OCI-LY7 (cell line): ENCODE data around the gene TBC1D13. TPM values are rescaled to one million over a fixed set of nuclear protein-coding genes. Genes with fewer than 3 reads are reported as not detected.
"Not testable (repeated sequence)": the region's sequence is repeated elsewhere in the genome, so short reads cannot be mapped to it uniquely, and the experiment has no call there.

Experiments used
- BruUV-seq: library from RNA; stranded (reverse); fragments of 400-500 nt; replicated peaks from 2 replicates; lab custom pipeline; 2021; lab: Mats Ljungman, UMichigan
- CTCF ChIA-PET: fragments of 300-600 bp; sonication (Branson Sonifier 250); formaldehyde crosslinking; loops from one replicate; lab custom pipeline; 2022; ENCODE audit warnings: antibody characterized with exemption; ENCODE audit not compliant: unreplicated experiment; lab: Charles Lee
- POLR2A ChIA-PET: fragments of 300-600 bp; sonication (Branson Sonifier 250); formaldehyde crosslinking; loops from one replicate; lab custom pipeline; 2022; ENCODE audit warnings: antibody characterized with exemption; lab: Charles Lee
- DNase-seq: peaks from one replicate; pipeline ENCODE4 v3.0.0-alpha.2; 2015; ENCODE audit warnings: low spot score
- H2AFZ ChIP-seq: fragments of 200-600 bp; sonication (generic), shearing (Covaris generic); 2 replicates; pipeline ENCODE4 v1.6.1; 2014; ENCODE audit warnings: mild to moderate bottlenecking, antibody characterized with exemption, low read length, moderate library complexity
- H3K27ac ChIP-seq: fragments of 200-600 bp; sonication (generic); 2 replicates; pipeline ENCODE4 v1.5.1; 2014; ENCODE audit warnings: mixed run types, low read depth, mild to moderate bottlenecking, moderate library complexity, low read length, inconsistent platforms; ENCODE audit not compliant: poor library complexity, severe bottlenecking
- H3K36me3 ChIP-seq: fragments of 200-600 bp; sonication (generic); 2 replicates; pipeline ENCODE4 v1.6.1; 2014; ENCODE audit warnings: mild to moderate bottlenecking, antibody characterized with exemption, low read length, moderate library complexity, mixed read lengths; ENCODE audit not compliant: insufficient read depth
- H3K4me1 ChIP-seq: fragments of 200-600 bp; sonication (generic); 2 replicates; pipeline ENCODE4 v1.5.1; 2014; ENCODE audit warnings: mild to moderate bottlenecking, low read length; ENCODE audit not compliant: insufficient read depth, poor library complexity, severe bottlenecking
- H3K4me2 ChIP-seq: fragments of 200-600 bp; sonication (generic); 2 replicates; pipeline ENCODE4 v1.6.1; 2014; ENCODE audit warnings: mild to moderate bottlenecking, low read length
- H3K4me3 ChIP-seq: fragments of 200-600 bp; sonication (generic); 2 replicates; pipeline ENCODE4 v1.5.1; 2014; ENCODE audit warnings: mild to moderate bottlenecking, low read depth, low read length; ENCODE audit not compliant: poor library complexity, severe bottlenecking
- H3K79me2 ChIP-seq: fragments of 200-600 bp; sonication (generic); 2 replicates; pipeline ENCODE4 v1.6.1; 2016; ENCODE audit warnings: low read depth, mild to moderate bottlenecking, low read length, moderate library complexity, mixed read lengths; ENCODE audit not compliant: insufficient read depth
- H3K9me2 ChIP-seq: fragments of 200-600 bp; sonication (generic); 2 replicates; pipeline ENCODE4 v1.6.1; 2016; ENCODE audit warnings: mild to moderate bottlenecking, low read length, mixed read lengths; ENCODE audit not compliant: insufficient read depth
- H3K9me3 ChIP-seq: fragments of 200-600 bp; sonication (generic); 2 replicates; pipeline ENCODE4 v1.6.1; 2014; ENCODE audit warnings: mild to moderate bottlenecking, mixed run types, low read length, mixed read lengths
- H4K20me1 ChIP-seq: fragments of 200-600 bp; sonication (generic); 2 replicates; pipeline ENCODE4 v1.6.1; 2014; ENCODE audit warnings: mild to moderate bottlenecking, antibody characterized with exemption, low read length, moderate library complexity, mixed read lengths; ENCODE audit not compliant: insufficient read depth
- intact Hi-C: fragments of 100-400 bp; cut with micrococcal nuclease; formaldehyde crosslinking; loops from one replicate; pipeline ENCODE4 v1.10.0; 2022; ENCODE audit not compliant: unreplicated experiment
- small RNA-seq: library from RNA; depleted of rRNA; stranded (forward); fragments of <200 nt; gene quantifications from one replicate; pipeline ENCODE3, GENCODE V24; 2014
- total RNA-seq, 2 experiments: library from RNA; depleted of rRNA in 1 of 2; stranded (reverse); fragments of >200 nt in 1 of 2; shearing (Covaris generic) in 1 of 2; gene quantifications; 2 replicates each; pipeline ENCODE4 v1.2.3, GENCODE V29; 2014 to 2022
- TF ChIP-seq, protein P1 (sequence below): fragments of 200-600 bp; sonication (generic); conservative IDR thresholded peaks from 2 replicates; pipeline ENCODE4 v1.5.1; 2014; ENCODE audit warnings: mild to moderate bottlenecking, antibody characterized with exemption, low read length, moderate library complexity, mixed read lengths

Gene TBC1D13
- total RNA-seq, 2 experiments from 2014 or later = 18.7 to 24.7 TPM

DNA sequence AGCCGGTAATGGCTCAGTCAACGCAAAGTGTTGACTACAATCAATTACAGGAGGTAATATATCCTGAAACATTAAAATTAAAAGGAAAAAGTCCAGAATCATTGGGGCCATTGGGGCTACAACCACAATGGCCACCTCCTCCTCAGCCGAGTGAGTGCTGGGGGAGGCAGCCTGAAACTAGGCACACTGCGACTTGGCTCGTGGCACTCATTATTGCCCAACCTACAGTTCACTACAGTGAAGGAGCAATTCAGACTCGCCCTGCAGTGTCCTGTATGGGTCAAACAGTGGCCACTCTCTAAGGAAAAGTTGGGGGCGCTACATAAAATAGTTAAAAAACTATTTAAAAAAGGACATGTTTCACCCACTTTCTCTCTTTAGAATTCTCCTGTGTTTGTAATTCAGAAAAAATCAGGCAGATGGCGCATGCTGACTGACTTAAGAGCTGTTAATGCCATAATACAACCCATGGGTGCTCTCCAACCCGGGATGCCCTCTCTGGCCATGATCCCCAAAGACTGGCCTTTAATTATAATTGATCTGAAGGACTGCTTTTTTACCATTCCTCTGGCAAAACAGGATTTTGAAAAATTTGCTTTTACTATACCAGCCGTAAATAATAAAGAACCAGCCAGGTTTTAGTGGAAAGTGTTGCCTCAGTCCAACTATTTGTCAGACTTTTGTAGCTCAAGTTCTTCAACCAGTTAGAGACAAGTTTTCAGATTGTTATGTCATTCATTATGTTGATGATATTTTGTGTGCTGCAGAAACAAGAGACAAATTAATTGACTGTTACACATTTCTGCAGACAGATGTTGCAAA is 64.9 kb downstream of the TBC1D13 start:
- H3K4me3 ChIP-seq, BruUV-seq, CTCF ChIA-PET, H3K79me2 ChIP-seq, H3K4me1 ChIP-seq, H3K4me2 ChIP-seq, H3K27ac ChIP-seq, intact Hi-C loops, H4K20me1 ChIP-seq, H3K9me2 ChIP-seq, H2AFZ ChIP-seq, H3K9me3 ChIP-seq, POLR2A ChIA-PET: not testable (repeated sequence)
- peaks cover 16% of the 10 kb centered on the region for H3K36me3 ChIP-seq
- TF ChIP-seq, protein P1, sequence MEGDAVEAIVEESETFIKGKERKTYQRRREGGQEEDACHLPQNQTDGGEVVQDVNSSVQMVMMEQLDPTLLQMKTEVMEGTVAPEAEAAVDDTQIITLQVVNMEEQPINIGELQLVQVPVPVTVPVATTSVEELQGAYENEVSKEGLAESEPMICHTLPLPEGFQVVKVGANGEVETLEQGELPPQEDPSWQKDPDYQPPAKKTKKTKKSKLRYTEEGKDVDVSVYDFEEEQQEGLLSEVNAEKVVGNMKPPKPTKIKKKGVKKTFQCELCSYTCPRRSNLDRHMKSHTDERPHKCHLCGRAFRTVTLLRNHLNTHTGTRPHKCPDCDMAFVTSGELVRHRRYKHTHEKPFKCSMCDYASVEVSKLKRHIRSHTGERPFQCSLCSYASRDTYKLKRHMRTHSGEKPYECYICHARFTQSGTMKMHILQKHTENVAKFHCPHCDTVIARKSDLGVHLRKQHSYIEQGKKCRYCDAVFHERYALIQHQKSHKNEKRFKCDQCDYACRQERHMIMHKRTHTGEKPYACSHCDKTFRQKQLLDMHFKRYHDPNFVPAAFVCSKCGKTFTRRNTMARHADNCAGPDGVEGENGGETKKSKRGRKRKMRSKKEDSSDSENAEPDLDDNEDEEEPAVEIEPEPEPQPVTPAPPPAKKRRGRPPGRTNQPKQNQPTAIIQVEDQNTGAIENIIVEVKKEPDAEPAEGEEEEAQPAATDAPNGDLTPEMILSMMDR = peak; percentile 77
- peak; percentile 65 for DNase-seq

DNA sequence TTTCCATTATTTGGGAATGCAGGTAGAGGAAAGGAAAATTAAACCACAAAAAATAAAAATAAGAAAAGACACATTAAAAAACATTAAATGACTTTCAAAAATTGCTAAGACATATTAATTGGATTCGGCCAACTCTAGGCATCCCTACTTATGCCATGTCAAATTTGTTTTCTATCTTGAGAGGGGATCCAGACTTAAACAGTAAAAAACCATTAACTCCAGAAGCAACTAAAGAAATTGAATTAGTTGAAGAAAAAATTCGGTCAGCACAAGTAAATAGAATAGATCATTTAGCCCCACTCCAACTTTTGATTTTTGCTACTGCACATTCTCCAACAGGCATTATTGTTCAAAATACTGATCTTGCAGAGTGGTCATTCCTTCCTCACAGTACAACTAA is 65.6 kb downstream of the TBC1D13 start:
- H3K4me2 ChIP-seq, DNase-seq, H3K9me2 ChIP-seq, CTCF ChIA-PET, H3K4me3 ChIP-seq, H3K27ac ChIP-seq, H3K79me2 ChIP-seq, intact Hi-C loops, H2AFZ ChIP-seq, BruUV-seq, H3K9me3 ChIP-seq, H3K4me1 ChIP-seq, POLR2A ChIA-PET, H4K20me1 ChIP-seq: not testable (repeated sequence)
- peaks cover 16% of the 10 kb centered on the region for H3K36me3 ChIP-seq

DNA sequence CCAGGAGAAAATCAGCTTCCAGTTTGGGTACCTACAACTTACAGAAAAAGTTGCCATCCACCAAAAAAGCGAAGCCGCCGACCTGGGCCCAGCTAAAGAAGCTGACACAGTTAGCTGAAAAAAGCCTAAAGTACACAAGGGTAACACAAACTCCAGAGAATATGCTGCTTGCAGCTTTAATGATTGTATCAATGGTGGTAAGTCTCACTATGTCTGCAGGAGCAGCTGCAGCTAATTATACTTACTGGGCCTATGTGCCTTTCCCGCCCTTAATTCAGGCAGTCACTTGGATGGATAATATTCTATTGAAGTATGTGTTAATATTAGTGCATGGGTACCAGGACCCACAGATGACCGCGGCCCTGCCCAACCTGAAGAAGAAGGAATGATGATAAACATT is 67.4 kb downstream of the TBC1D13 start:
- H3K9me2 ChIP-seq, H3K79me2 ChIP-seq, H2AFZ ChIP-seq, intact Hi-C loops, H3K4me1 ChIP-seq, H3K27ac ChIP-seq, H4K20me1 ChIP-seq, POLR2A ChIA-PET, CTCF ChIA-PET, H3K4me2 ChIP-seq, H3K9me3 ChIP-seq, BruUV-seq, DNase-seq, H3K4me3 ChIP-seq: not testable (repeated sequence)
- H3K36me3 ChIP-seq = peaks cover 16% of the 10 kb centered on the region

DNA sequence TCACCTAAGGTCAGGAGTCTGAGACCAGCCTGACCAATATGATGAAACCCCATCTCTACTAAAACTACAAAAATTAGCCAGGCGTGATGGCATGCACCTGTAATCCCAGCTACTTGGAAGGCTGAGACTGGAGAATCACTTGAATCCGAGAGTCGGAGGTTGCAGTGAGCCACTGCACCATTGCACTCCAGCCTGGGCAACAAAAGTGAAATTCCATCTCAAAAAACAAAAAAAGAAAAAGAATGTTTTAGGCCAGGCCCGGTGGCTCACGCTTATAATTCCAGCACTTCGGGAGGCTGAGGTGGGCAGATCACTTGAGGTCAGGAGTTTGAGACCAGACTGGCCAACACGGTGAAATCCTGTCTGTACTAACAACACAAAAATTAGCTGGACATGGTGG is 71.4 kb downstream of the TBC1D13 start:
- H4K20me1 ChIP-seq, H3K79me2 ChIP-seq, H3K4me3 ChIP-seq, H3K4me2 ChIP-seq, DNase-seq, H2AFZ ChIP-seq, intact Hi-C loops, CTCF ChIA-PET, H3K36me3 ChIP-seq, H3K27ac ChIP-seq, H3K4me1 ChIP-seq, H3K9me2 ChIP-seq, BruUV-seq, H3K9me3 ChIP-seq: not testable (repeated sequence)
- POLR2A ChIA-PET = interaction anchor here (0.6 kb wide), 2 partner anchors 64 to 803 kb away, joined by 4 to 5 read pairs; no protein-coding TSS in a partner anchor

Small RNA genes within 50 kb of the gene (small RNA-seq; reads per million reads assigned to genes)
- gene RF00017 = not detected

Other genes with a start within 250 kb of the TBC1D13 start
- 259 and 272 TPM in 2 replicates for gene SPTAN1, start 234.7 kb upstream of the TBC1D13 start, total RNA-seq (2014; rRNA removed; shearing (Covaris generic))
- 239 and 283 TPM in 2 replicates for gene SPTAN1, start 234.7 kb upstream of the TBC1D13 start, total RNA-seq (2022)
- gene DYNC2I2, start 130.4 kb upstream of the TBC1D13 start, total RNA-seq (2014; rRNA removed; shearing (Covaris generic)) = 71.8 and 97.6 TPM in 2 replicates
- gene DYNC2I2, start 130.4 kb upstream of the TBC1D13 start, total RNA-seq (2022) = 51.6 and 55.5 TPM in 2 replicates
- 598 and 1,041 TPM in 2 replicates for gene SET, start 98.0 kb upstream of the TBC1D13 start, total RNA-seq (2014; rRNA removed; shearing (Covaris generic))
- gene SET, start 98.0 kb upstream of the TBC1D13 start, total RNA-seq (2022) = 686 and 701 TPM in 2 replicates
- gene PKN3, start 84.8 kb upstream of the TBC1D13 start, total RNA-seq (2014; rRNA removed; shearing (Covaris generic)) = 0.88 and 1.5 TPM in 2 replicates
- 3.3 and 4.6 TPM in 2 replicates for gene PKN3, start 84.8 kb upstream of the TBC1D13 start, total RNA-seq (2022)
- gene ZDHHC12, start 63.1 kb upstream of the TBC1D13 start, total RNA-seq (2014; rRNA removed; shearing (Covaris generic)) = 29.0 and 56.8 TPM in 2 replicates
- gene ZDHHC12, start 63.1 kb upstream of the TBC1D13 start, total RNA-seq (2022) = 37.0 and 40.0 TPM in 2 replicates
- 6.9 and 11.0 TPM in 2 replicates for gene ZER1, start 15.3 kb upstream of the TBC1D13 start, total RNA-seq (2014; rRNA removed; shearing (Covaris generic))
- gene ZER1, start 15.3 kb upstream of the TBC1D13 start, total RNA-seq (2022) = 15.1 and 20.0 TPM in 2 replicates
- 31.9 and 35.2 TPM in 2 replicates for gene ENDOG, start 31.2 kb downstream of the TBC1D13 start, total RNA-seq (2014; rRNA removed; shearing (Covaris generic))
- 24.8 and 29.4 TPM in 2 replicates for gene ENDOG, start 31.2 kb downstream of the TBC1D13 start, total RNA-seq (2022)
- gene SPOUT1, start 42.5 kb downstream of the TBC1D13 start, total RNA-seq (2014; rRNA removed; shearing (Covaris generic)) = 38.9 and 51.2 TPM in 2 replicates
- gene SPOUT1, start 42.5 kb downstream of the TBC1D13 start, total RNA-seq (2022) = 47.8 and 52.5 TPM in 2 replicates
- gene KYAT1, start 94.7 kb downstream of the TBC1D13 start, total RNA-seq (2014; rRNA removed; shearing (Covaris generic)) = 38.2 and 44.7 TPM in 2 replicates
- gene KYAT1, start 94.7 kb downstream of the TBC1D13 start, total RNA-seq (2022) = 28.3 and 34.5 TPM in 2 replicates
- 20.0 and 26.9 TPM in 2 replicates for gene LRRC8A, start 94.9 kb downstream of the TBC1D13 start, total RNA-seq (2014; rRNA removed; shearing (Covaris generic))
- gene LRRC8A, start 94.9 kb downstream of the TBC1D13 start, total RNA-seq (2022) = 21.0 and 22.9 TPM in 2 replicates
- gene PHYHD1, start 133.7 kb downstream of the TBC1D13 start, total RNA-seq (2014; rRNA removed; shearing (Covaris generic)) = 69.0 and 83.5 TPM in 2 replicates
- 132 and 150 TPM in 2 replicates for gene PHYHD1, start 133.7 kb downstream of the TBC1D13 start, total RNA-seq (2022)
- gene DOLK, start 160.3 kb downstream of the TBC1D13 start, total RNA-seq (2014; rRNA removed; shearing (Covaris generic)) = 9.6 and 11.2 TPM in 2 replicates
- 5.1 and 5.8 TPM in 2 replicates for gene DOLK, start 160.3 kb downstream of the TBC1D13 start, total RNA-seq (2022)
- gene NUP188, start 160.4 kb downstream of the TBC1D13 start, total RNA-seq (2014; rRNA removed; shearing (Covaris generic)) = 70.5 and 73.6 TPM in 2 replicates
- gene NUP188, start 160.4 kb downstream of the TBC1D13 start, total RNA-seq (2022) = 83.8 and 91.6 TPM in 2 replicates
- 58.4 and 73.6 TPM in 2 replicates for gene SH3GLB2, start 241.1 kb downstream of the TBC1D13 start, total RNA-seq (2014; rRNA removed; shearing (Covaris generic))
- 92.6 and 95.8 TPM in 2 replicates for gene SH3GLB2, start 241.1 kb downstream of the TBC1D13 start, total RNA-seq (2022)
- gene MIGA2, start 249.4 kb downstream of the TBC1D13 start, total RNA-seq (2014; rRNA removed; shearing (Covaris generic)) = 27.7 and 29.2 TPM in 2 replicates
- 36.9 and 37.7 TPM in 2 replicates for gene MIGA2, start 249.4 kb downstream of the TBC1D13 start, total RNA-seq (2022)